Measurements from ENCODE around the gene SPO11.

- TF ChIP-seq CREB1 (IDR thresholded peaks at IDR 0.05) (no peak), KDM1A (IDR thresholded peaks at IDR 0.05; ENCODE audit: borderline replicate concordance, low read length) (no peak)
Measured at GRCh38 chr20:57383447-57384347, 54.1 kb downstream of the SPO11 start.

All from H1 (cell line).